NCI-H1436 treated with DMSO at 0.1 percent for 48 hours (cell line): Measurements from ENCODE around the gene UTP11.

ENCODE experiments used
- DNase-seq: peaks from one replicate; lab custom pipeline; 2025; lab: John Stamatoyannopoulos, UW

The UTP11 gene

GRCh38 chr1:38046333-38046883, 33.9 kb downstream of the UTP11 start, which contains the start of gene POU3F1:
POU3F1 (minus strand) TSS chr1:38046793; CDS start chr1:38046743, 50 bp downstream.
- DNase-seq: no peak

DNA sequence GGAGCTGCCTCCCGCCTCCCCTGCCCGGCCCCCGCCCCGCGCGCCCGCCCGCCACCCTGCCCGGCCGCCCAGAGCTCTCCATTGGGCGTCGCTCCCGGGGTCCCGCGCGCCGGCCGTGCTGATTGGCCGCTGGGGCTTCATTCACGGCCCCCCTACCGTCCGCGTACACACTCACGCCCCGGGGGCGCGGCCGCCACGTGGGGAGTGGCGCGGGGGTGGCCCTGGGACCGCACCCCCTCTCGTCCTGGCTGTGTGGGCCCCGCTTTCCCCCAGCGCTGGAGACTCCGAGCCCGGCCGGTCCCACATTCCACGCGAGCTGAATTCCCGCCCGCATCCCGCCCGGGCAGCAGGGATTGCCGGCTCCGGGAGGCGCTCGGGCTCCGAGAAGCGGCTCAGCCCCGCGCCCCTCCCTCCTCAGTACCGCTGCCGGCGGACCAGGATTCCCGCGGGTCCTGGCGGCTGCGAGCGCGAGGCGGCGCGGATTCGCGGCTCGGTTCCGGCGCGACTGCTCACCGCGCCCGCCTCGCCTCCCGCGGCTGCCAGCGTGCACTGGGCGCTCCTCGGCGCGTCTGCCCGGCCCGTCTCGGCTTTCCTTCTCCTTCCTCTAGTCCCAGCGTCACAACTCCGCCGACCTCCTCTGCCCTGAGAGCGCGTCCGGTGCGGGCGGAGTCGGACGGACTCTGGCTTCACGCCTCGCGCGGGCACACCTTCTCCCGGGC, 34.5 kb downstream of the UTP11 start:
- no peak for DNase-seq

DNA sequence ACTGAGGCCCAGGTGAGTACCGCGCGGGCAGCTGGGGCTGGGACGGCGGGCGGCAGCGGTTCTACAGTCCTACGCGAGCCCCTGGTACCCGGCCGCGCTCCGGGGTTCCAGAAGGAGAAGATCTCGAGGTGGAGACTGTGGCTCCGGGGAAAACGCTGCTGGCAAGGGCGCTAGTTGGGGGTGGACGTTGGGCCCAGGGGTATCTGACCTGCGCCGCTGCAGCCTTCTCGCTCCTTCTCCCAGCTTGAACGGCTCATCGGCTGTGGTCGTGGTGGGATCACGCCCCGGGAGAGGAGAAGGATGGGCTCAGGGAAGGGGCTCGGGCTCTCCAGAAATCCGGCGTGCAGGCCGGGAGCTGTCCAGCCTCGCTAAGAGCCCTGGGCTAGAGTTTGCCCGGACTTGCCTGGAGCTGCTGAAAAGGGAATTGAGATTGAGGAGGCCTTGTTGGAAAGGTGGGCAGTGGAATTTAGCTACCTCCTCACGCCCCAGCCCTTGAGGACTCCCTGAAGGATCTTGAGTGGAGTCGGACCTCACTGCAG, 35.1 kb downstream of the UTP11 start:
- DNase-seq: no peak

GRCh38 chr1:38050397-38051078, 38.0 kb downstream of the UTP11 start:
- DNase-seq: no peak

GRCh38 chr1:38051079-38051543, 38.6 kb downstream of the UTP11 start:
- DNase-seq: no peak

GRCh38 chr1:38052750-38053415, 40.3 kb downstream of the UTP11 start:
- no peak for DNase-seq

DNA sequence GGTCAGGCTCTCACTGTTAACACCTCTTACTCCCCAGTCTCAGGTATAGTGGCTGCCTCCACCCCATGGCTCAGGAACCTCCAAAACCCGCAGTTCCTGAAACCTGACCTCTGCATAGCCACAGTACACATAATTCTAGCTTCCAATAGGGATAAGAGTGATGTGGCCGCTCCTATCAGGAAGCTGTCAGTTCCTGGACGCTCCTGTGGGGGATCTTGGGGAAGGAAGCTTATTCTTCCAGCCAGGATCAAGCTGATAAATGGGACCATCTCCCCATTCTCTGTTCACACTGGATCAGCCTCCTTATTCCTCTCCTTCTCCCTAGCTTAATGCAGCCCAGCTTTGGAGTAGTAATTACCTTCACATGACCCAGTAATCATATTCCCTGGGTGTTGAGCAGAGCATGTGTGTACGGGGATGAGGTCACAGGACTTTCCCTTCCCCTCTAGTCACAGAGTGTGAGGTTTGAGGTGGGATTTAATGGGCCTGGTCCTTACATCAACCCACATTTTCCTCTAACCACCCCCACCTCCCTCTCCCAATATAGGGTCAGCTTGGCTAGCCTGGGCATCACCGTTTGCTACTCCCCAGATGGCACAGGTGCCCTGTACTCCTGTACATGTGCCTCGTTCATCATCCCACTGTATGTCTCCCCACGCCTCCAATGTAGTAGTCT, 41.0 kb downstream of the UTP11 start:
- no peak for DNase-seq

- DNase-seq: no peak
These were observed 42.9 kb downstream of the UTP11 start for GRCh38 chr1:38055398-38055797.

GRCh38 chr1:38055965-38056364, 43.4 kb downstream of the UTP11 start:
- no peak for DNase-seq

GRCh38 chr1:38059635-38060250, 47.2 kb downstream of the UTP11 start:
- no peak for DNase-seq

DNA sequence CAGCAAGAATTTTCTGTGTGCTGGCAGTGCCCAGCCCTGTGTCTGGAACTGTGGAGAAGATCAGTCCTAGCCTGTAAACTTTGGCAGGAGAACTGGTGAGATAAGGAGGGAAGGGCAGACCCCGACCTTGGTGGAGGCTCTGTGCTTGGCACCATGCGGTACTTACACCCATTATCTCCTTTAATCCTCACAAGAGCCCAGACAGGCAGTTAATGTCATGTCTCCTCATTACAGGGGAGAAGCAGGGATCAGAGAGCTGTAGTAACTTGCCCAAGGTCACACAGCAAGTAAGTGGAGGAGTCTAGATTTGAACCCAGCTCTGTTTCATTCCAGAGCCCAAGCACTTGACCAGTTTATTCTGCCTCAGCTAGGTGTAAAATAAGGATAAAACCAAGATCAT, 48.0 kb downstream of the UTP11 start:
- DNase-seq: no peak

- no peak for DNase-seq
These were observed 48.8 kb downstream of the UTP11 start for GRCh38 chr1:38061290-38061689.

- no peak for DNase-seq
These were observed 49.4 kb downstream of the UTP11 start for GRCh38 chr1:38061883-38062328.

DNA sequence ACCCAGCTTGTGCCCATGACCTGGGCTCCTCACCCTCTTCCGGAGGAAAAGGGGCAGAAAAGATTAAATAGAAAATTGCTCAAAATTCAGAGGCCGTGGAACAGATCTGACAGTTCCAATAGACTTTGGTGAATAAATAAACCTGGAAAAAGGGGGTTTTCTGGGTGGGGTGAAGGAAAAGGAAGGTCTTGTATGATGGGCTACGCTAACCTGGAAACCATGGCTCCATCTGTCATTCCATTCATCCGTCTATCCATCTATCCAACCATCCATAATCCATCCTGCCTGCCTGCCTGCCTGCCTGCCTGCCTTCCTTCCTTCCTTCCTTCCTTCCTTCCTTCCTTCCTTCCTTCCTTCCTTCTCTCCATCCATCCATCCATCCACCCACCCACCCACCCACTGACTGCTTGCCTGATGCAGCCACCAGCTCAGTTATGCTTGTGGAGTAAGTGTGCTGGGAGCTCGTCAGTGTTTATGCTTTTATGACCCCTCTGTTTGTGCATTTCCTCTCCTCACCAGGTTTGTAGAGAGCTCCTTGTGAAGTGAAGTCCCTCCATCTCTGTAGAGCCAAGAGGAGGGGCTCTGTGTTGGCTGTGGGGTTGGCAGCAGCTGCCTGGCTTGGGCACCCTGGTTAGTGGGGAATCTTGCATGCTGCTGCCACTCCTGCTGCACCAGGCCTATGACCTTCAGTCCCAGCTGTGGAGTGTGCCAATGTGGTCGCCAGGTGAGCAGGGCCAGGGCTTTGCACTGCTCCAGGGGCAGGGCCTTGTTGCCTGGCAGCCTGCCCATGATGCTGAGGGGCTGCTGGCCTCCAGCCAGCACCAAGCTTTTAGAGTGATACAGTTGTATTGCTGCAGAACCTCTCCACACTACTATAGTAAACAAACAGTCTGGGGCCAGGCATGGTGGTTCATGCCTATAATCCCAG, 50.1 kb downstream of the UTP11 start:
- peak; percentile 75 for DNase-seq

GRCh38 chr1:38063616-38064015, 51.1 kb downstream of the UTP11 start:
- no peak for DNase-seq

DNA sequence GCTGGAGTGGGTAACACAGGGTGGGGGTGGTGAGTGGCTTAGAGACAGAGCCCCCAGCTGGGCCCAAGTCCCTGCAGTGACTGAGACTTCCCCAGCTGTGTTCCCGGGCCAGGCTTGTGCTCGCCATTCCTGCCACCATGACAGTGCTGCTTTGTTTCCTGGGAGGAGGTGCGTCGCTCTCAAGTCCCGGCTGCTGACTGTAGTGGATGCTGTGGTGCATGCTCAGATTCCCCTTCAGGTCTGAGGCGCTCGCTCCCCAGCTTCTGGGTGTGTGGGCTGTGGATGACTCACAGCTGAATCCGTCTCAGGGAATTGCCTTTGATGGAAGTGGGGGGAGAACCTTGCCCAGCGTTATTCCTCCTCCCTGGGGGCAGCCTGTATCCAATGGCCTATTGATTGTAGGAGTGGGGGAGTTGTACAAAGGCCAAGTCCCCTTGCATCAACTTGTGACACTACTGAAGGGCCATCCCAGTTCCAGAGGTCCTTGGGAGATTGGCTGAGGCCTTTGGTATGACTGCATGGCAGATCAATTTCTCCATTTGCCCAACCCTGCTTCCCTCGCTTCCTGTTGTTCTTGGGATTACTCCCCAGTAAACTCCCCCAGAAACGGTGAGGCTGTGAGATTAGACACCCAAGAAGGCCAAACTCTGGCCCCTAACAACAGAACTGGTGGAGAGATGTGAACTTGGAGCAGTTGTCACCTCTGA, 51.8 kb downstream of the UTP11 start:
- no peak for DNase-seq

DNA sequence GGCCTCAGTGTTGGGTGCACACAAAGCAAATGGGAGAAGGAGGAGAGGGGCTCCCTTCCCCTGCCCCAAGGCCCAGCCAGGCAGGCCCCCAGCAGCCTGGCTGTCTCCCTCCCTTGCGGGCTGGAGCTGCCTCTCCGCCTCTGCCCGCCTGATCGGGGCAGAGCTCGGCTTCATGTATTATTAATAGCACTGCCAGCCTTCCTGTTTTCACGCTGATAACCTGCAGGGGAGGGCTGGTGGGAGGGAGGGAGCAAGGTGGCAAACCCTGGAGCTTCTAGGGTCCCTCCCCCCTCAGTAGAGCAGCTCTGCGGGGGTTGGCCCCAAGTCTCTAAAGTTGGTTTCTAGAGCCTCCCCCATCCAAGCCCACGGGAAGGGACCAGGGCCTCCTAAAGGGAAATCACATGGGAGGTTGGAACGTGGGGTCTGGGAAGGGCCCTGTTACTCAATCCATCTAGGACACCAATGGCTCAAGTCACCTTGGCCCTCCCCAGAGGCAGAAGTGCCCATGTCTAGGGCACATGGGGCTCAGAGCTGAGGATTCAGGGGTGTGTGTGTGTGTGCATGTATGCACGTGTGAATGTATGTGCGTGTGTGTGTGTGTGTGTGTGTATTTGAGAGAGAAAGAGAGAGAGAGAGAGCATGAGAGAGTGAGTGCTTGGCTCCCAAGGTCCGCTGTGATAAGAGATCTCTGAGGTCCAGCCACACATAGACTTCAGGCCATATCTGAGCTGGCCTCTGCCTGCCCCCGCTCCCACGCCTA, 55.9 kb downstream of the UTP11 start:
- no peak for DNase-seq

DNA sequence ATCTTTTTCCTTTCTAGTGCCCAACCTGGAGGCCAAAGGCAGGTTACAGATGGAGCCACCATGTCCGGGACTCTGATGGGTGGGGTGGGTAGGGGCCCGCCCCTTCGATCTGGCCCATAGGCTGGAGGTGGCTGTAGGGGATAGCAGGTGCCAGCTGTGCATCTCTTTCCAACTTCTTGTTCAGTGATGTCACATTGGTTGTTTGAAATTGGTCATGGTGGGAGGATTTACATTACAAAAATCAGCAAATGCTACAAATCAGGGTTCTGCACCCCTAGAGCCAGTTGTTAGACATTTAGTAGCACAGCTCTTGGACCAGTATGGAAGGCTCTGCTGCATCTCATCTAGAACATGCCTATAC, 56.4 kb downstream of the UTP11 start:
- DNase-seq: no peak
